Brain microvascular endothelial cell (primary cell): ENCODE data around the gene MIXL1.
A peak's percentile ranks its signal among the peaks of the same experiment; 100 is the strongest.

Experiments
- DNase-seq: peaks from one replicate; pipeline ENCODE4 v3.0.0-alpha.2; 2020
- H3K27ac ChIP-seq: fragments of 250-450 bp; sonication (Bioruptor Pico); 2 replicates; pipeline ENCODE4 v1.5.1; 2020; ENCODE audit warnings: mild to moderate bottlenecking, moderate library complexity
- H3K27me3 ChIP-seq: fragments of 250-450 bp; sonication (Bioruptor Pico); replicated peaks from 2 replicates; pipeline ENCODE4 v1.5.1; 2020; ENCODE audit warnings: mild to moderate bottlenecking
- H3K36me3 ChIP-seq: fragments of 250-450 bp; sonication (Bioruptor Pico); replicated peaks from 2 replicates; pipeline ENCODE4 v1.5.1; 2020; ENCODE audit warnings: mild to moderate bottlenecking
- H3K4me3 ChIP-seq: 2 replicates; pipeline ENCODE4 v1.5.1; 2011; ENCODE audit warnings: low read depth, mild to moderate bottlenecking, control low read depth, low read length, moderate library complexity
- CTCF ChIP-seq: IDR thresholded peaks from 2 replicates; pipeline ENCODE4 v1.5.1; 2011; ENCODE audit warnings: low read depth, mild to moderate bottlenecking, moderate library complexity, low read length, control low read depth, inconsistent platforms; ENCODE audit errors: missing control alignments
- in situ Hi-C: cut with HindIII; loops from 2 replicates; pipeline ENCODE4 v1.10.0; 2017; ENCODE audit warnings: low sequenced_read_pairs, low pct_ligation_motif_present

MIXL1 gene

GRCh38 chr1:226211181-226211821 is 12.2 kb upstream of the MIXL1 start:
- Histone ChIP-seq H3K36me3 (no peaks in the 10 kb centered on the region), H3K4me3 (no peak overlapping the region), H3K27me3 (no peaks in the 10 kb centered on the region), H3K27ac (no peak overlapping the region)
- in situ Hi-C loops: no loop called here
- no peak for DNase-seq
- TF ChIP-seq CTCF: no peak

- Histone ChIP-seq H3K36me3 (no peaks in the 10 kb centered on the region), H3K27ac (no peak overlapping the region), H3K27me3 (no peaks in the 10 kb centered on the region), H3K4me3 (no peak overlapping the region)
- no peak for TF ChIP-seq CTCF
- in situ Hi-C loops: no loop called here
- DNase-seq: no peak
Measured at GRCh38 chr1:226212545-226212944, 10.9 kb upstream of the MIXL1 start.

GRCh38 chr1:226215239-226215638 is 8.2 kb upstream of the MIXL1 start:
- Histone ChIP-seq H3K36me3 (no peaks in the 10 kb centered on the region), H3K27me3 (no peaks in the 10 kb centered on the region), H3K27ac (no peak overlapping the region), H3K4me3 (no peak overlapping the region)
- no peak for TF ChIP-seq CTCF
- no peak for DNase-seq
- in situ Hi-C loops: no loop called here

GRCh38 chr1:226216056-226216455 is 7.4 kb upstream of the MIXL1 start:
- Histone ChIP-seq H3K36me3 (no peaks in the 10 kb centered on the region), H3K27ac (no peak overlapping the region), H3K4me3 (no peak overlapping the region), H3K27me3 (no peaks in the 10 kb centered on the region)
- DNase-seq: no peak
- in situ Hi-C loops: no loop called here
- no peak for TF ChIP-seq CTCF

GRCh38 chr1:226217273-226217672 is 6.2 kb upstream of the MIXL1 start:
- H3K27ac ChIP-seq: no peak overlapping the region
- DNase-seq: peak; percentile 5
- H3K4me3 ChIP-seq: no peak overlapping the region
- in situ Hi-C loops: no loop called here
- no peak for TF ChIP-seq CTCF
- no peaks in the 10 kb centered on the region for H3K36me3 ChIP-seq
- no peaks in the 10 kb centered on the region for H3K27me3 ChIP-seq
